ENCODE results near the gene THBD. TPM values are rescaled to one million over a fixed set of nuclear protein-coding genes. Genes with fewer than 3 reads are reported as not detected.

Gene THBD
- total and polyA plus RNA-seq, 9 of the 15 experiments (the other 6 are each of a cell fraction or from before 2014, with no cell fraction given) = 0.07 to 0.49 (median 0.33) TPM

DNA sequence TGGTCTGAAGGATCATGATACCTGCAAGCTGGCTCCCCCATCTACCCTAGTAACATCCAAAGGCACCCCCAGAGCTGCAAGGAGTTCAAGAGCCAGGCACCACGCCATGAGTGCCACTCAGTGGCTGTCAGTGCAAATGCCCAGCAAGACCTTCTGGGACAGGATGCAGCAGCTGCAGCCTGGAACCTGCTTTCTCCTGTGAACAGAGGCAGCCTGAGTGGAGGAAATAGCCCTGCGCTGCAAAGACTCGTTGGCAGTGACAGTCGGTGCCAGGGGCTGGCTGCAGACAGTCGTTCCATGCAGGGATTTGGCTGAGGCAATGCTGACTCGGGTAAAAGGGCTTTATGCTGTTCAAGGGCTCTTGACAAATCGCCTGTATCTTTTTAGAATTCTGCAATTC is 30.1 kb downstream of the THBD start:
- DNase-seq (ENCODE audit: extremely low read depth in 1 of 4, low spot score in 3 of 4) (no peak), ATAC-seq (no peak), FAIRE-seq (no peak)
- in situ Hi-C loops (cut with MboI) = no loop called here
- no peak overlapping the region for H3K27ac ChIP-seq (ENCODE audit: extremely low read depth, low read depth, low read length)
- ChIA-PET CTCF (ENCODE audit: low intra/inter-chr PET ratio) (no interaction called here), POLR2A (no interaction called here)
- H4K20me1 ChIP-seq (replicated peaks; ENCODE audit: control insufficient read depth, insufficient read depth, low read length) = no peaks in the 10 kb centered on the region; the same call in 1 of the 2 replicates
- H3K79me2 ChIP-seq (ENCODE audit: control insufficient read depth, insufficient read depth, low read length) = no peaks in the 10 kb centered on the region
- intact Hi-C loops (cut with micrococcal nuclease) = no loop called here
- H3K9ac ChIP-seq (ENCODE audit: insufficient read depth in 1 of 2, low read depth in 2 of 2, low read length in 2 of 2) = no peak overlapping the region
- H3K4me3 ChIP-seq = no peak overlapping the region
- BruUV-seq (replicated peaks) = no TSS peak
- H3K4me1 ChIP-seq (replicated peaks in 1 of 2; ENCODE audit: control insufficient read depth in 2 of 2, insufficient read depth in 2 of 2, low read length in 2 of 2) = no peaks in the 10 kb centered on the region; a peak in 1 of 5 replicates
- no peaks in the 10 kb centered on the region for H3K36me3 ChIP-seq (ENCODE audit: control insufficient read depth, insufficient read depth, low read length)
- H2AFZ ChIP-seq (ENCODE audit: low read depth, low read length) = no peak overlapping the region
- H3K4me2 ChIP-seq (ENCODE audit: insufficient read depth, low read length) = no peak overlapping the region
- H3K27me3 ChIP-seq (ENCODE audit: control insufficient read depth in 2 of 2, insufficient read depth in 2 of 2, low read length in 2 of 2) = no peaks in the 10 kb centered on the region; a peak in 1 of 5 replicates
- 17% methylated on average over 6 of the region's 7 CpGs for WGBS (ENCODE audit: insufficient coverage, low coverage, missing lambda C conversion rate)
- no peaks in the 10 kb centered on the region for H3K9me1 ChIP-seq (ENCODE audit: control insufficient read depth, insufficient read depth, low read length)
- no peaks in the 10 kb centered on the region for H3K9me3 ChIP-seq (replicated peaks; ENCODE audit: control insufficient read depth, insufficient read depth, low read depth, low read length)
- no peak for TF ChIP-seq ZNF75A (CRISPR knock-in tag; IDR thresholded peaks at IDR 0.05)
- no peak for TF ChIP-seq CREB3L1 (IDR thresholded peaks at IDR 0.05; ENCODE audit: borderline replicate concordance, low read depth)
- no peak for TF ChIP-seq CTBP1 (IDR thresholded peaks at IDR 0.05; ENCODE audit: borderline replicate concordance)
- no peak for TF ChIP-seq ERF (CRISPR knock-in tag; IDR thresholded peaks at IDR 0.05)
- TF ChIP-seq IRF9 (tag; IDR thresholded peaks at IDR 0.05) = no peak
